GM12875 (cell line): ENCODE data around the gene PAPOLG.
"Not testable (repeated sequence)": the region's sequence is repeated elsewhere in the genome, so short reads cannot be mapped to it uniquely, and the experiment has no call there.

Experiments used
- H3K4me3 ChIP-seq: one replicate; pipeline ENCODE4 v1.5.1; 2011; ENCODE audit warnings: low read depth, low read length, control low read depth
- TF ChIP-seq, protein P1 (sequence below): IDR thresholded peaks from 2 replicates; pipeline ENCODE4 v1.5.1; 2011; ENCODE audit warnings: low read depth, mild to moderate bottlenecking, control low read depth, inconsistent platforms, low read length, moderate library complexity, borderline replicate concordance; ENCODE audit not compliant: insufficient read depth

Gene PAPOLG

DNA sequence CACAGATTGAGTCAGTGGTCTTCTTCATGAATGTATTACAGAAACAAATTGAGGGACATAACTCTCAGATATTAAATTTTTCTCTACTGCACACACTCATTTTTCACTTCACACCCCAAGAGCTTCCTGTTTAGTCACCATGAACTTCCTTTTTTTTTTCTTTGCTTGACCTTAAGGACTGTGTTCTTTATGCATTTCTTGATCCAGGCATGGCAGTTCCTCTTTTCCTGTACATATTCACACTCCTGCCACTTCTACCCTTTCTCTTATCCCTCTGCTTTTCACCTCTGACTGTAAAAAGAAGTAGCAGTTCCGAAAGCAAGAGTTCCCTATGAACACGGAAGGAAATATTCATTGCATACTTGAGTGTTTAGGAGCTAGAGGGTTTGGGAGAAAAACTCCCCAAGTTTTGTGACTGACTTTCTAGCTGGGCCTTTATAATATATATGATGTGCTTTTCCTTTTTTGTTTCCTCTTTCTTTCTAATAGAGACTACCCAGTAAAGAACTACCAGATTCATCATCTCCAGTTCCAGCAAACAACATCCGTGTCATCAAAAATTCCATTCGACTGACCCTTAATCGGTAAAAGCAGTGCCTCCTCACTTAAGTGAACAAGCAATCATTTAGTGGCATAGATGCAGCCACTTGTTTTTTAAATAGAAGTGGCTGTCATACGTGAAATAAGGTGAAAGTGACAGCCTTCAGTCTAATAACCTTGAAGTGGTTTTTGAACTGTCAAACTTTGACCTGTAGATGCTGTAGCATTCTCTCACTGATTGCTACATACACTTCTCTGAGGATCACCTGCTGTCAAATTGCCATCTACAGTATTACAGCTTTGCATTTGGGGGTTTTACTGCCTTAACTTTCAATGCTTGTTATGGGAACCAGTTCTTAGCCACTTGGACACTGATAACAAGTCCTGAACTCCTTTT is 40.8 kb downstream of the PAPOLG start:
- H3K4me3 ChIP-seq, result no peak overlapping the region
- TF ChIP-seq, protein P1, sequence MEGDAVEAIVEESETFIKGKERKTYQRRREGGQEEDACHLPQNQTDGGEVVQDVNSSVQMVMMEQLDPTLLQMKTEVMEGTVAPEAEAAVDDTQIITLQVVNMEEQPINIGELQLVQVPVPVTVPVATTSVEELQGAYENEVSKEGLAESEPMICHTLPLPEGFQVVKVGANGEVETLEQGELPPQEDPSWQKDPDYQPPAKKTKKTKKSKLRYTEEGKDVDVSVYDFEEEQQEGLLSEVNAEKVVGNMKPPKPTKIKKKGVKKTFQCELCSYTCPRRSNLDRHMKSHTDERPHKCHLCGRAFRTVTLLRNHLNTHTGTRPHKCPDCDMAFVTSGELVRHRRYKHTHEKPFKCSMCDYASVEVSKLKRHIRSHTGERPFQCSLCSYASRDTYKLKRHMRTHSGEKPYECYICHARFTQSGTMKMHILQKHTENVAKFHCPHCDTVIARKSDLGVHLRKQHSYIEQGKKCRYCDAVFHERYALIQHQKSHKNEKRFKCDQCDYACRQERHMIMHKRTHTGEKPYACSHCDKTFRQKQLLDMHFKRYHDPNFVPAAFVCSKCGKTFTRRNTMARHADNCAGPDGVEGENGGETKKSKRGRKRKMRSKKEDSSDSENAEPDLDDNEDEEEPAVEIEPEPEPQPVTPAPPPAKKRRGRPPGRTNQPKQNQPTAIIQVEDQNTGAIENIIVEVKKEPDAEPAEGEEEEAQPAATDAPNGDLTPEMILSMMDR, result no peak

DNA sequence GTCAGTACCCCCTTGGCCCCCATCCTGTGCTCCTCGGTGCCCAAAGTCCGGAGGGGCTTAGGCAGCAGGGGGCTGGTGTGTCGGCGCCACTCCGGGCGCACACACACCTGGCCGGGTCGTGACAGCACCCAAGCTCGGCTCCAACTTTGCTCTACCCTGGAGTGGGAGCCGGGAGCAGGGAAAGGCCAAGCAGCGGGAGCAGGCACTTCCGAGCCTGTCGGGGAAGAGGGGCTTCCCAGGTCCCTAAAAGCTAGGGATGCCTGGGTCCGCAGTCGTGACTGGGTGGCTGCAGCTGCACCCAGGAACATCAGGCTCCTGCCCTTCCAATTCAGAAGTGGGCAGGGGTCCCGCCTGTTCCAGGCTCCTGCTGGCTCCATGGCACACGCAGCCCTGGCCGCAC is 48.4 kb downstream of the PAPOLG start:
- TF ChIP-seq, protein P1, result no peak
- H3K4me3 ChIP-seq, result no peak overlapping the region

DNA sequence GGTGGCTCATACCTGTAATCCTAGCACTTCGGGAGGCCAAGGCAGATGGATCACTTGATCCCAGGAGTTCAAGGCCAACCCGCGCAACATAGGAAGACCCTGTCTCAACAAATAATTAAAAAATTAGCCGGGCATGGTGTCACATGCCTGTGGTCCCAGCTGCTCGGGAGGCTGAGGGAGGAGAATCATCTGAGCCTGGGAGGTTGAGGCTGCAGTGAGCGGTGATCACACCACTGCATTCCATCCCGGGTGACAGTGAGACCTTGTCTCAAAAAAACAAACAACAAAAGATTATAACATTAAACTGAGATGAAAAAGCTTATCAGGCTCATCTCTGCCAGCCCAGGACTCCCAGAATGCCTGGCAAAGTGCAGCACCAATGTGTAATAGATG is 50.5 kb downstream of the PAPOLG start:
- TF ChIP-seq, protein P1, result no peak
- H3K4me3 ChIP-seq, result no peak overlapping the region

DNA sequence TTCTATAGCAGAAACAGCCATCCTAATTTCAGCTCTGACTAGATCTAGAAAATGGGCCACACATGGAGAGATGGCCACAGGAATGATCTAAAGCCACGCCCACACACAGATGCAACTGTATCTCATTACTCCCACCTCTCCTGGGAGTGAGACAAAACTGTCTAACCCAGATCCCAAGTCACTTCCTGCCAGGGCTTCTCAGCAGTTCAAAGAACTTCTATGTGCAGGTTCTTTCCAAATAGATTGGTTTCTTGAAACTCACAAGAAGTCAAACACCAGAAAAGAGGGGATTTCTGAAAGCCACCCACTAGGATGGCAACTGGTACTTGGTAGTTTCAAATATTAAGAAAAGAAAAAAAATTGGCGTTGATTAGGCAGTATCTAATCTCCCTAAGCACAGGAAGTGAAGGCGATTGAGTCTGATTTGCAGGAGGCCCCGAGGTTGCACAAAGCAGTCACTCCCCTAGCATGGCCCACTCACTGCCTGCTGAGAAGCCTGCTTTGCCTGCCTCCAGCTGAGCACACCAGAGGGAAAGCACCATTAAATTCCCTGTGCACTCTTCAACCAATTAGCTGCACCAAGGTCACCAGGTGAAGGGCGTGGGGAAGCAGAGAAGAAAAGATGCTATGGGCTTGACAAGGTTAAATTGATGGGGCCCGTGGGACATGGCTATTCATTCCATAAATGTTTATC is 51.1 kb downstream of the PAPOLG start:
- TF ChIP-seq, protein P1, result no peak
- no peak overlapping the region for H3K4me3 ChIP-seq

DNA sequence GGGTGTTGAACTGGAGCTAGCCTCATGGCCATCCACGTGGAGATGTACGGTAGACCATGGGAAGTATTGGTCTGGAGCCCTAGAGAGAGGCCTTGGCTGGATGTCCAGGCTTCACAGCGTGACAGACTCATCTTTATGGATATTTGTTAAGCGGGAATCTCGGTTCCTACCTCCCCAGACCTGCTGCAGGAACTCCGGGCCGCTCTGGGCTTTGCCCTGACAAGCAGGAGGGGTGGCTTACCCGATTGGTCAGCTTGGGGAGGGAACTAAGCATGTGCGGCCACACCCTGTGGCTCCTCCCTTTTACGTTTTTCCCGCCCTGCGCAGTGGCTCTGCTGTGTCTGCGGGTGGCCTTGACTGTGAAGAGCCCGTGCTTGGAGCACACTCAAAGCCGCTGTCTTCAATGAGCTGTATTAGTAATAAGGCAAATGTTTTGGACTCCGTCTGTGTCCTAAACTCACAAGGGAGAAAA is 52.3 kb downstream of the PAPOLG start:
- TF ChIP-seq, protein P1, result no peak
- no peak overlapping the region for H3K4me3 ChIP-seq

DNA sequence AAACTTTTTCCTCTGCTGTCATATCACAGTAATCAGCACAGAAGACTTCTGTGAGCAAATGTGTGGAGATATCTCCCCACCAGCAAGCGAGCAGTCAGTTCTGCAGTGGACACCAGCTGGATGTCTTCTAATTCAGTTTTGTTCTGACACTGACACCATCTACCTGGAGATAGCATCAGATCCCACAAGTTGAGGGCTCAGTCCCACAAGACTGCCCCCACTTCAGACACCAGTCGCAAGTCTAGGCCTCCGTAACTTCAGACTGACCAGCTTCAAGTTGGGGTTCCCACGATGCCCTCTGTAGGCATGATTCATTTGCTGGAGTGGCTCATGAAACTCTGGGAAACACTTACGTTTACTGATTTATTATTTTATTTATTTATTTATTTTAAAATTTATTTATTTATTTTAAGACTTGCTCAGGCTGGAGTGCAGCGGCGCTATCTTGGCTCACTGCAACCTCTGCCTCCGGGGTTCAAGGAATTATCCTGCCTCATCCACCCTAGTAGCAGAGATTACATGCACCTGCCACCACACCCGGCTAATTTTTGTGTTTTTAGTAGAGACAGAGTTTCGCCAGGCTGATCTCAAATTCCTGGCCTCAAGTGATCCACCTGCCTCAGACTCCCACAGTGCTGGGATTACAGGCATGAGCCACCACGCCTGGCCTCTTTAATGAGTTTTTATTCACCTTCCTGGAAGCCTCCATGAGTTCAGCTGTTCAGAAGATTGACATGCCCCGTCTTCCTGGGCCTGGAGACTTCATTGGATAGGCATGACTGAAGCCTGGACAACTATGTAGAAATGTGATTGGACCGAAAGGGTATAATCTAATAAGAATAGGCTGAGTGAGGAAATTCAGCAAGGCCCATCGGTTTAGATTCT is 55.7 kb downstream of the PAPOLG start:
- TF ChIP-seq, protein P1, result no peak
- H3K4me3 ChIP-seq, result no peak overlapping the region

DNA sequence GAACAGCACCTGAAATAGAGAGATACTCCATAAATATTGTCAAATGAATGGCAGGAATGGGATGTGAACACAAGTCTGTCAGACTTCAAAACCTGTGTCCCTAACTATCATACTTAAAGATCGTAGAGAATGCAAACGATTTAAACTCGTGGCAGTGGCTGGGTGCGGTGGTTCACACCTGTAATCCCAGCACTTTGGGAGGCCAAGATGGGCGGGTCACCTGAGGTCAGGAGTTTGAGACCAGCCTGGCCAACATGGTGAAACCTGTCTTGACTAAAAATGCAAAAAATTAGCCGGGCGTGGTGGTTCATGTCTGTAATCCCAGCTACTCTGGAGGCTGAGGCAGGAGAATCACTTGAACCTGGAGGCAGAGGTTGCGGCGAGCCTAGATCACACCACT is 61.1 kb downstream of the PAPOLG start:
- not testable (repeated sequence) for H3K4me3 ChIP-seq
